ENCODE results near the gene SNRPD2.

The SNRPD2 gene

DNA sequence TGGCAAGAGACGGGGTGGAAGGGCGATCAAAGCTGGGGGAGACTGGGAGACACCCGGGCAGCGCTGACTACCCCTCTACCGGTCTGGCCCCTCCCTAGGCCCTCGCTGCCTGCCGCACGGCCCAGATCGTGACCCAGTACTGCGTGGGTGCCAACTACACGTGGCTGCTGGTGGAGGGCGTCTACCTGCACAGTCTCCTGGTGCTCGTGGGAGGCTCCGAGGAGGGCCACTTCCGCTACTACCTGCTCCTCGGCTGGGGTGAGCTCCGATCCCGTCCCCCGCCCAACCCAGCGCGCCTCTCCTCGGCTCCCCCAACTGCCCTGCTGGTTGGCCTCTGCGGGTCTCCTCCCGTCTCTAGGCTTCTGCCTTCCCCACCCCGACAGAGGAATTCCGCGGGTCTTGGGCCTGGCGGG is 14.9 kb downstream of the SNRPD2 start:
- TF ChIP-seq NFIC (IDR thresholded peaks at IDR 0.05) (no peak), ZBTB7A (IDR thresholded peaks at IDR 0.05; ENCODE audit: low read depth) (0 out of 2 replicates have a peak, but pooled peaks have one; percentile 69), FOXM1 (IDR thresholded peaks at IDR 0.05; ENCODE audit: borderline replicate concordance, low read depth) (no peak), EGR1 (IDR thresholded peaks at IDR 0.05) (no peak), TCF12 (IDR thresholded peaks at IDR 0.05; ENCODE audit: low read depth) (no peak), REST (IDR thresholded peaks at IDR 0.05; ENCODE audit: low read depth) (no peak), TEAD4 (IDR thresholded peaks at IDR 0.05) (no peak), YY1 (IDR thresholded peaks at IDR 0.05; ENCODE audit: low read depth) (no peak), TAF1 (IDR thresholded peaks at IDR 0.05; ENCODE audit: low read depth) (no peak; the same call in 1 of the 2 replicates), MAX (IDR thresholded peaks at IDR 0.05) (peak; percentile 85), EP300 (IDR thresholded peaks at IDR 0.05; ENCODE audit: borderline replicate concordance) (no peak), CREB1 (IDR thresholded peaks at IDR 0.05; ENCODE audit: low read depth) (no peak), CEBPB (IDR thresholded peaks at IDR 0.05) (no peak), RAD21 (IDR thresholded peaks at IDR 0.05; ENCODE audit: low read depth) (no peak)
- TF ChIP-seq, protein P1, sequence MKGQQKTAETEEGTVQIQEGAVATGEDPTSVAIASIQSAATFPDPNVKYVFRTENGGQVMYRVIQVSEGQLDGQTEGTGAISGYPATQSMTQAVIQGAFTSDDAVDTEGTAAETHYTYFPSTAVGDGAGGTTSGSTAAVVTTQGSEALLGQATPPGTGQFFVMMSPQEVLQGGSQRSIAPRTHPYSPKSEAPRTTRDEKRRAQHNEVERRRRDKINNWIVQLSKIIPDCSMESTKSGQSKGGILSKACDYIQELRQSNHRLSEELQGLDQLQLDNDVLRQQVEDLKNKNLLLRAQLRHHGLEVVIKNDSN (IDR thresholded peaks at IDR 0.05), result no peak

DNA sequence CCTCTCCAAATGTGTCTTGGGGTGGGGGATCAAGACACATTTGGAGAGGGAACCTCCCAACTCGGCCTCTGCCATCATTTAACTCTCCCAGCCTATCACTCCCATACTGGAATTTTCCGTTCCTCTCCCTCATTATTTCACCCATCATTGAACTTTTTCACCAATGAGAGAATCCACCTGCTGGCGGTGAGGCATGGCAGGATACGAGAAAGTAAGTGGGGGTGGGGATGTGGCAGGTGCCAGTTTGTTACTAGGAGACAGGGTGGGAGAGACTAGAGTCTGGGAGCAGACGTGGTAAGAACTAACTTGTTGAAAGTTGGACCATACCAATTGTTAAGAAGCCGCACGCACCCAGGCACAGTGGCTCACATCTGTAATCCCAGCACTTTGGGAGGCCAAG is 16.8 kb downstream of the SNRPD2 start:
- no peak for TF ChIP-seq FOXM1 (IDR thresholded peaks at IDR 0.05; ENCODE audit: borderline replicate concordance, low read depth)
- TF ChIP-seq MAX (IDR thresholded peaks at IDR 0.05), result no peak
- TF ChIP-seq, protein P1 (IDR thresholded peaks at IDR 0.05), result no peak
- no peak for TF ChIP-seq RAD21 (IDR thresholded peaks at IDR 0.05; ENCODE audit: low read depth)
- TF ChIP-seq YY1 (IDR thresholded peaks at IDR 0.05; ENCODE audit: low read depth), result no peak
- no peak for TF ChIP-seq NFIC (IDR thresholded peaks at IDR 0.05)
- TF ChIP-seq TEAD4 (IDR thresholded peaks at IDR 0.05), result no peak
- TF ChIP-seq CREB1 (IDR thresholded peaks at IDR 0.05; ENCODE audit: low read depth), result no peak
- TF ChIP-seq TCF12 (IDR thresholded peaks at IDR 0.05; ENCODE audit: low read depth), result no peak
- no peak for TF ChIP-seq CEBPB (IDR thresholded peaks at IDR 0.05)
- no peak for TF ChIP-seq ZBTB7A (IDR thresholded peaks at IDR 0.05; ENCODE audit: low read depth)
- no peak for TF ChIP-seq EP300 (IDR thresholded peaks at IDR 0.05; ENCODE audit: borderline replicate concordance)
- TF ChIP-seq TAF1 (IDR thresholded peaks at IDR 0.05; ENCODE audit: low read depth), result no peak
- TF ChIP-seq EGR1 (IDR thresholded peaks at IDR 0.05), result no peak
- TF ChIP-seq REST (IDR thresholded peaks at IDR 0.05; ENCODE audit: low read depth), result no peak

DNA sequence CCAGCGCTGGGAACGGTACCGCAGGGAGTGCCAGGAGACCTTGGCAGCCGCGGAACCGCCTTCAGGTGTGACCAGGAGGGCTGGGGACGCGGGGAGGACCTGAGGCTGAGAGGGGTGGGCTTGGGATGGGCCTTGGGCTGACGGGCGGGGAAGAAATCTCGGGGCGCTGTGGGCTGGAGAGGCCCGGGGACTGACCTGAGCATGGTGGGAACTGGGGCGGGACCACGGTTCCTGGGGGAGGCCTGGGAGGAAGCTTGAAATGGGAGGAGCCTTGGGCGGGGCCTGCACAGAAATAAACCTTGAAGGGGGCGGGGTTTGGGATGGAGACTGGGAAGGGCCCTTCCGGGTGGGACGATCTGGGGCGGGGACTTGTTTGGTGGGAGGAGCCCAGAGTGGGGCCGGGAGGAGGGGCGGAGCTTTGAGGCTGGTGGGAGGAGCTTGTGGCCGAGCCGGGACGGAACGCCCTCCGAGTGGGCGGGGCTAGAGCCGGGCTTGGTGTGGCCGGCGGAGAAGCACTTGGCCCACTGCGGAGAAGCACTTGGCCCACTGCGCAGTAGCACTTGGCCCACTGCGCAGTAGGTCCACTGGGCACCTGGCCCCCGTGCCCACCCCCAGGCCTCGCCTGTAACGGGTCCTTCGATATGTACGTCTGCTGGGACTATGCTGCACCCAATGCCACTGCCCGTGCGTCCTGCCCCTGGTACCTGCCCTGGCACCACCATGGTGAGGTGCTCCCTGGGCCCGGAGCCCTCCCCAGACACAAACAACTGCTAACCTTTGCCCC is 20.9 kb downstream of the SNRPD2 start:
- peak; percentile 15; the same call in 1 of the 2 replicates for TF ChIP-seq TAF1 (IDR thresholded peaks at IDR 0.05; ENCODE audit: low read depth)
- no peak for TF ChIP-seq TCF12 (IDR thresholded peaks at IDR 0.05; ENCODE audit: low read depth)
- TF ChIP-seq ZBTB7A (IDR thresholded peaks at IDR 0.05; ENCODE audit: low read depth), result peak; percentile 31; the same call in 1 of the 2 replicates

- TF ChIP-seq EGR1 (IDR thresholded peaks at IDR 0.05), result no peak
- TF ChIP-seq EP300 (IDR thresholded peaks at IDR 0.05; ENCODE audit: borderline replicate concordance), result no peak
- no peak for TF ChIP-seq YY1 (IDR thresholded peaks at IDR 0.05; ENCODE audit: low read depth)
- peak; percentile 68 for TF ChIP-seq ZBTB7A (IDR thresholded peaks at IDR 0.05; ENCODE audit: low read depth)
Measured at GRCh38 chr19:45668342-45668871, 23.3 kb downstream of the SNRPD2 start.

DNA sequence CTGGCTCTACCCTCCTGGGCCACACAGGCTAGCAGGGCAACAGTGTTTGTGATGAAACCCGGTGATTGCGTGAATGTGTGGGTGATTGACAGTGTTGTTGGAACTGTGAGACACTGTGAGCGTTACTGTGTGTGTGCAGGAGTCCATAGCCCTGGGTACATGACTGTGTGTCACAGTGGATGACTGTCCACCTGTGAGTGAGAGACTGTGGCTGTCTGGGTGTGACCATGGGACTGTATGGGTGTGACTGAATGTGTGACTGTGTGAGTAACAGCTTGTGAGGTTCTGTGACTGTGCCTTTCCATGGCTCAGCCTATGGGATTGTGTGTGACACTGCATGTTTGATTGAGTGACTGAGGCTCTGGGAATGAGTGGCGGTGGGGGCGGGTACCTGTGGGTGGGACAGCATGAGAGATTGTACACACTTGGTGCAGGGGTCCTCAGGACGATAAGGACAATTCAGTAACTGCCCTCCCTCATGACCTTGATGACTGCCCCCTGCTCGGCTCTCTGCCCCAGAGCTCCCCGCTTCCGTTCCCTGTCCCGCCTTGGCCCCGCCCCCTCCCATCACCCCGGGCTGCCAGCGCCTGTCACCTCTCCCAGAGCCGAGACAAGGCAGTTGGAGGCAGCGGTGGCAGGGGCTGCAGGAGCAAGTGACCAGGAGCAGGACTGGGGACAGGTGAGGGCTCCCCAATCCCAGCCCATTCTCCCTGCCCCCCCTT is 24.0 kb downstream of the SNRPD2 start, which contains the start of gene GIPR:
Gene GIPR (plus strand): TSS at position 602 of the 722 bp plus-strand sequence. CDS start 1,300 bp downstream, outside the sequence.
- TF ChIP-seq NFIC (IDR thresholded peaks at IDR 0.05), result no peak
- TF ChIP-seq, protein P1 (IDR thresholded peaks at IDR 0.05), result no peak
- no peak for TF ChIP-seq REST (IDR thresholded peaks at IDR 0.05; ENCODE audit: low read depth)

All from Ishikawa (cell line).